GM20431 (cell line): Measurements from ENCODE around the gene PUM1.

Experiments used
- in situ Hi-C: fragments of 300-500 bp; cut with MseI, MboI; formaldehyde crosslinking; loops from one replicate; pipeline ENCODE4 v1.15.0; 2020; ENCODE audit warnings: low sequenced_read_pairs; ENCODE audit not compliant: unreplicated experiment

PUM1 gene

GRCh38 chr1:31031330-31032143, 34.0 kb downstream of the PUM1 start:
- in situ Hi-C loops: no loop called here

- in situ Hi-C loops: no loop called here
Measured at GRCh38 chr1:31029026-31029425, 36.5 kb downstream of the PUM1 start.

DNA sequence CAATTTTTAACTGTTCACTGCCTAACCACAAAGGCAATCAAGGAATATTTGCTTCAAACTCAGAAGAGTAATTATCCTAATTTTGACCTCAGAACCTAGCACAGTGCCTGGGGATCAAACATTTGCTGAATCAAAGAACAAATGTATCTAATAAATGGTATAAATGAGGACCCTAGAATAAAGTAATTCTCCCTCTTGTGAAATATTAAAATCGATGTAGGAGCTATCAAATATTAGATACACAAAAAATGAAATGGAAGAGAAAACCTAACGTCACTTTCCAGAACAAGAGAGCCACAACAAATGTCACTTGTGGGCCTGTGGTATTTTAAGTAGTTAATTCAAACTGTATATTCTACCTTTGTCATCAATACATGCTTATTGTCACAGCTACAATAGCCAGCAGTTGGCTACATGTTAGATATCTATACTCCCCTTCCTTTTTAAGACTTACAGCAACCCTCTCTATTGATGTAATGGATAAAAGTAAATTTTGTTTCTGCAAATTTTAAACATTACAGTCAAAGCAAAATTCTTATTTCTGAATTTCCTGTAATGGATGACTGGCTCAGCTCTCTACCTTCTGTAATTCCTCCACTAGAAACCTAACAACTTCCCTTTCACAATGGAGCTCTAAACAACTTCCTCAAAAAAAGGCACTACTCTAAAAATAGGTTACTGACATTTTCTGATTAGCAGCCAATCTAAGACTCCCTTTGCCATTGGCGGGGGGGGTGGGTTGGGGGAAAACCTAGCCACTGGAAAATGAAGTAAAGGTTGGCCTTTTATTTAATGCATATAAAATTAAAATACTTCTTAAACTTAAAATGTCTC, 37.6 kb downstream of the PUM1 start:
- in situ Hi-C loops: no loop called here

DNA sequence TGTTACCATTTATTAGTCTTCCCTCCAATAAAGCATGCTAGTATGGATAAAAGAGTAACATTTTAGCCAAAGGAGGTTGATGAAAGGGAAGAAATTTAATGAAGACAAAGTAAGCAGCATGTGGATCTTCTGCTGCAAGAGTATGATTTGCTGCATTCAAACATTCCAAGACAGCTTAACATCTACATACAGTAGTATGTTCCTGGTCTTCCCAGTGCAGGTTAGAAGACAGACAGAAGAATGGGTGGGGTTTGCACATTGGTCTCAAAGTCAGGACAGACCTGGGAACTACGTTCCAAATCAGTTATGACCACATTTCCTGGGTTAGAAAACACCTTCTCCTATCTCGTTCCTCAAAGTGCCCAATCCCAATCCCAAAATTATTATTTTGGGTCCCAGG, 43.3 kb downstream of the PUM1 start:
- in situ Hi-C loops: no loop called here

DNA sequence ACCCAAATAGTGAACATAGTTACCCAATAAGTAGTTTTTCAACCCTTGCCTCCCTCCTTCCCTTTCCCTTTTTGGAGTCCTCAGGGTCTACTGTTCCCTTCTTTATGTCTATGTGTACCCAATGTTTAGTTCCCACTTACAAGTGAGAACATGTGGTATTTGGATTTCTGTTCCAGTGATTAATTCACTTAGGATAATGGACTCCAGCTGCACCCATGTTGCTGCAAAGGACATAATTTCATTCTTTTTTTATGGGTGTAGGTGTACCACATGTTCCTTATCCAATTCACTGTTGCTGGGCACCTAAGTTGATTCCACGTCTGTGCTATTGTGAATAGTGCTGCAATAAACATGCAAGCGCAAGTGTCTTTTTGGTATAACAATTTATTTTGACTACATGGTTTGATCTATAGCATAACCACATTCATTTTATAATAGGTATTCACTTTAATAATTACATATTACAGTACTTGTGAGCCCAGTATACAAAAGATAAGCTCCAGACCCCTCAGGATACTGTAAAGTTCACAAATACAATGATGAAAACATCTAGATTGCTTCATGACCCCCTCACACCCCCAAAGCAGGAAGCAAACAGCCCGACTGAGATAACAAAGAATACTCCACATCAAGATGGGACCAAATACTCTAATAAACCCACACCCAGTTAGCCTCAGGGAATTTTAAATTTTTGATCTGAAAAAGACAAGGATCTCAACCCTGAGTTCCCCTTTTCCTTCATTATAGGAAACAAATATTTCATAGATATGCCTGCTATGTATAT, 45.3 kb downstream of the PUM1 start:
- in situ Hi-C loops: no loop called here

DNA sequence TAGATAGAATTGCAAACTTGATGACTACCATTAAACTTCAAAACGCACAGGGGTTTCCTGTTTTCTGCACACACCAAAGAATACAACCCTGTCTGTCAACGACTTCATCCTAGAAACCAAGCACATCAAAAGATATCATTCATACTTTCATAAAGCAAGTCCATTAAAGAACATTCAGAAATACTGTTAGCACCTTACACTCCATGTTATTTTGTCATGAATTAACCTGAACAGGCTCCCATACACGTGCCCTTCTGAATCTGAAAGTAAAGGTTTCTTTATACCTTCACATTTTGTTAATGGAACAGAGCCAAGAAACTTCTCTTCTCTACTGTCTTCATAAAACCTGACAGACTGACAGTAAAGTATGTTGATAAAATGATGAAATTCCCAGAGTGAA, 46.1 kb downstream of the PUM1 start:
- in situ Hi-C loops: no loop called here

DNA sequence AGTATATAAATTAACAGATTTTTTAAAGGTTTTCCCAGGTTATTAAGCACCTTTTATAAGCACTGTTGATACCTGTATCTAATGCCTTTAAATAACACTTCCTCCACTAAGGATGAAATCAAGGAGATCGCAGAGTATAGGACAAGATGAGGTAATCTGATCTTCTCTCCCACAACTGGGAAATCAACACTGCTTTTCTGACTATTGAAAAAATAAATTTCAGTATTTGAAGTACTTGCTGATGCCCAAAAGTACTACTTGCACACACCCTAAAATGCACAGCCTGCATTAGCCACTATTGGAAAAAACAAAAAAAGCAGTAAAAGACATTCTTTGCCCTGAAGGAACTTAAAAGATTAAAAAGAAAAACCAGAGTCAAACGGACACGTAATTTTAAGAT, 48.6 kb downstream of the PUM1 start:
- in situ Hi-C loops: no loop called here

- in situ Hi-C loops: no loop called here
Measured at GRCh38 chr1:31013187-31013864, 52.2 kb downstream of the PUM1 start.

DNA sequence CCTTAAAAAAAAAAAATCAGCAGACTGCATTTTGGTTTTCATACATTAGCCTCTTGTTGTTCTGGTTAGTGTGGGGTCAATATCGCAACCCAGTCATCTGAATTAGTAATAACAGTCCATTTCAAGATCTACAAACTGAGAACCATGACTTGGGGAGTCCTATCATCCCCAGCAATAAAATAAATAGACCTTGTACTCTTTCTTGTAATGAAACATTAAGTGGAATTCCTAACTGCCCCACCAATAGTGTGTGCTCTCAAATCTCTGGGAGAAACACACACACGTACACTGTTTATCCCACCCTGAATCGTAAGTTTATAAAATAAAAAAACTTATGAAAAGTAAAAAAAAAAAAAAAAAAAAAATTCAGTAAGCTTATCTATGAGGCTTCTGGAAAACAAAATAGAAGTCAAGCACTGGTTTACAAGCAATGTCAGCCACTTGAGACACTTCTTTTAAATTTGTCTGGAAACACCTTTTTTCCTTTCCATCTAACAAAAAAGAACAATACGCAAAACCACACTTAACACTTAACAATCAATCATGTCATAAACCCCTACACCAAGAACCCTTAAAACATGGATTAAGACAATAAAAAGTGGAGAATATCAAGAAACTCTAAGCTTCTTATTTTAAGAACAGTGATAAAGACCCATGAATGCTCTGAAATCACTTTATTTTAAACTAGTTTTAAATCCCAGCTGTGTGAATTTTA, 53.1 kb downstream of the PUM1 start:
- in situ Hi-C loops: no loop called here

- in situ Hi-C loops: no loop called here
Measured at GRCh38 chr1:31011719-31012118, 53.8 kb downstream of the PUM1 start.

DNA sequence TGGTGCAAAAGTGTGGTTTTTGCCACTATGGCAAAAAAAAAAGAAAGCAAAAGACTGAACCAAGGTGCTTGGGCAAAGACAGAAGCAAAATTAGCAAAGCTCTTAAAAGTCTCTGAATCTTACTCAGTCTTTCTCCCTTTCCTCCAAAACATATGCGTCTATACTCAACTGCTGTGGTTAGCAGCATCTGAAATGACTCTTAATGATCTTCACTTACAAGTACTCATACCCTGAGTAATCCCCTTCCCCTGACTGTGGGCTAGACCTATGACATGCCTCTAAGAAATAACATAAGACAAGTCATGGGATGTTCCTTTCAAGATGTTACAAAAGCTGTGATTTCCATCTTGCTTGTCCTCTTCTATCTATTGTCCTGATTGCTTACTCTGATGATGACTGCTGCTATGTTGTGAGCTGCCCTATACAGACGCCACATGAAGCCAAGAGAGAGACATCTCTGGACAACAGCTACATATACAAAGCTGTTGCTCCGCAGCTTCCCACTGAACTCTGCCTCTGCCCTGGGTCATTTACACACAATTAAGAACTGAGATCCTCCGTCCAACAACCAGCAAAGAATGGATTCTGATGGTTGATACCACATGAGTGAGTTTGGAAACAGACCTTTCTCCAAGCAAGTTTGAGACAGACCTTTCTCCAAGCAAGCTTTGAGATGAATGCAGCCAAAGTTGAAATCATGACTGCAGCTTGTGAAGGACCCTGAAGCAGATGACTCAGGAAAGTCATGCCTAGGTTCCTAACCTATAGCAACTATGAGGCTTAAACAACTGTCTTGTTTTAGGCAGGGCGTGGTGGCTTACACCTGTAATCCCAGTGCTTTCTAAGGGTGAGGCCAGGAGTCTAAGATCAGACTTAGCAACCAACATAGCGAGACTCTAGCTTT, 55.2 kb downstream of the PUM1 start:
- in situ Hi-C loops: no loop called here

- in situ Hi-C loops: no loop called here
Measured at GRCh38 chr1:31007462-31007991, 58.0 kb downstream of the PUM1 start.

GRCh38 chr1:31006747-31007146, 58.8 kb downstream of the PUM1 start:
- in situ Hi-C loops: no loop called here

GRCh38 chr1:31005617-31006166, 59.8 kb downstream of the PUM1 start:
- in situ Hi-C loops: no loop called here

- in situ Hi-C loops: no loop called here
Measured at GRCh38 chr1:31005198-31005597, 60.3 kb downstream of the PUM1 start.

GRCh38 chr1:31004231-31004621, 61.3 kb downstream of the PUM1 start:
- in situ Hi-C loops: no loop called here

DNA sequence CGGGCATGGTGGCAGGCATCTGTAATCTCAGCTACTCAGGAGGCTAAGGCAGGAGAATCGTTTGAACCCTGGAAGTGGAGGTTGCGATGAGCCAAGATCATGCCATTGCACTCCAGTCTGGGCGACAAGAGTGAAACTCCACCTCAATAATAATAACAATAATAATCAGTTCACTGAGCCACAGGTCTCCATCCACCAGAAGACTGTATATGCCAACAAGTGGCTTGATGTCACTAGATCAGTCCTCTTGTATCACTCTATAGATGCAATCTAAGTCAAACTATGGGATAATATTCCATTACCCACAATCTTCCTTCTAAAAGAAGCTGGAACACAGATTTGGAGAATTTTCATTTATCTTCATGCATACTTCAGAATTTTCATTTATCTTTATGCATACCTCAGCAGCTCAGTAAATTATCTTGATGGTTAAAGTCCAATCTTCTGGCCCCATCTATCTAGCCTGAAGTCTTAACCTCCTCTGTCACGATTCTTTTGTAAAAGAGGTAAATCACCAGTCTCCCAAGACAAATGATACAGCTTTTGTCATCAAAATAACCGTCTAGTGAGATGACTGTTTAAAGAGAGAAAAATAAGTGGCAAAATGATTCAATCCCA, 61.8 kb downstream of the PUM1 start:
- in situ Hi-C loops: no loop called here

DNA sequence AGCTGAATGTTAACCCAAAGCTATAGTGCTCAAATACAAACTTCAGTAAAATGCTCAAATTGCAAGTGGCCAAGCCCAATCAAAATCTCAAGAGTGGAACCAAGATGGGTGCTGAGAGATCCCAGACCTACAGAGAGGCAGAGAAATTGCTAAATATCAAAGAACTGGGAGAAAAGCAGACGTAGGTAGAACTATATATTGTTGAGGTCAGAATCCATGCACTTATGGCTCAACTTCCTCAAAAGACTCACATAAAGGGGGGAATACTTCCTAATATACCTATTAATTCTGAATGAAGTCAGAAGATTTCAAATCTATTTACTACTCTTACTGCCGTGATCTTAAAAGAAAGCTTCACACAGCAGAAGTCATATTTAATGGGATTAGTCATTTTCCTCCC, 65.2 kb downstream of the PUM1 start:
- in situ Hi-C loops: no loop called here
